Measurements from ENCODE around the gene ATXN2. TPM values are rescaled to one million over a fixed set of nuclear protein-coding genes. Genes with fewer than 3 reads are reported as not detected.

ATXN2 gene
- total RNA-seq, 1 experiment from 2014 or later: 108 TPM

- intact Hi-C loops (cut with micrococcal nuclease; ENCODE audit: unreplicated experiment): loop anchor here (1.0 to 2.0 kb wide), 3 partner anchors 48 to 120 kb away; no protein-coding TSS in a partner anchor
- H4K20me1 ChIP-seq (ENCODE audit: insufficient read depth): peaks cover 26% of the 10 kb centered on the region
- H3F3A ChIP-seq (ENCODE audit: insufficient read depth, low read depth): peaks cover 63% of the 10 kb centered on the region
- no peaks in the 10 kb centered on the region for H3K9me2 ChIP-seq (ENCODE audit: insufficient read depth)
- no peaks in the 10 kb centered on the region for H3K9me3 ChIP-seq (ENCODE audit: insufficient read depth, low read depth)
- ChIA-PET POLR2A (ENCODE audit: unreplicated experiment) (no interaction called here), CTCF (interaction anchor here (0.5 to 2.1 kb wide), 5 partner anchors 11 to 1370 kb away, joined by 3 to 20 read pairs (median 9); no protein-coding TSS in a partner anchor)
- H3K27me3 ChIP-seq (ENCODE audit: insufficient read depth, low read depth): no peaks in the 10 kb centered on the region
- H3K4me2 ChIP-seq: no peak overlapping the region
- no TSS peak for BruUV-seq (replicated peaks)
- H3K79me2 ChIP-seq (ENCODE audit: low read depth): no peaks in the 10 kb centered on the region
- no peaks in the 10 kb centered on the region for H3K4me1 ChIP-seq (replicated peaks; ENCODE audit: insufficient read depth)
- DNase-seq: no peak
- TF ChIP-seq EZH2 (IDR thresholded peaks at IDR 0.05; ENCODE audit: low read depth) (no peak), CTCF (conservative IDR thresholded peaks at IDR 0.05) (no peak)
- H3K36me3 ChIP-seq (ENCODE audit: low read depth): peaks cover 22% of the 10 kb centered on the region
- H3K4me3 ChIP-seq: no peak overlapping the region
- no peak overlapping the region for H2AFZ ChIP-seq
- no peak overlapping the region for H3K27ac ChIP-seq
These were observed 148.4 kb downstream of the ATXN2 start for GRCh38 chr12:111450676-111451075.

GRCh38 chr12:111448846-111449790 is 150.0 kb downstream of the ATXN2 start:
- no peaks in the 10 kb centered on the region for H3K27me3 ChIP-seq (ENCODE audit: insufficient read depth, low read depth)
- H4K20me1 ChIP-seq (ENCODE audit: insufficient read depth): peaks cover 15% of the 10 kb centered on the region
- no peak for DNase-seq
- H3K27ac ChIP-seq: 0 out of 2 replicates have a peak overlapping the region, but pooled peaks have one; percentile 16
- no peaks in the 10 kb centered on the region for H3K9me2 ChIP-seq (ENCODE audit: insufficient read depth)
- ChIA-PET CTCF (no interaction called here), POLR2A (ENCODE audit: unreplicated experiment) (no interaction called here)
- H3K4me2 ChIP-seq: no peak overlapping the region
- no peak for TF ChIP-seq EZH2 (IDR thresholded peaks at IDR 0.05; ENCODE audit: low read depth)
- TF ChIP-seq CTCF (conservative IDR thresholded peaks at IDR 0.05): no peak
- no peaks in the 10 kb centered on the region for H3K79me2 ChIP-seq (ENCODE audit: low read depth)
- TSS peak; percentile 3 for BruUV-seq (replicated peaks)
- H2AFZ ChIP-seq: no peak overlapping the region
- H3K4me3 ChIP-seq: no peak overlapping the region
- no peaks in the 10 kb centered on the region for H3K4me1 ChIP-seq (replicated peaks; ENCODE audit: insufficient read depth)
- no peaks in the 10 kb centered on the region for H3K9me3 ChIP-seq (ENCODE audit: insufficient read depth, low read depth)
- peaks cover 13% of the 10 kb centered on the region for H3K36me3 ChIP-seq (ENCODE audit: low read depth)
- intact Hi-C loops (cut with micrococcal nuclease; ENCODE audit: unreplicated experiment): no loop called here
- H3F3A ChIP-seq (ENCODE audit: insufficient read depth, low read depth): peaks cover 61% of the 10 kb centered on the region

GRCh38 chr12:111448266-111448830 is 150.8 kb downstream of the ATXN2 start:
- H3K4me1 ChIP-seq (replicated peaks; ENCODE audit: insufficient read depth): no peaks in the 10 kb centered on the region
- CTCF ChIA-PET: no interaction called here
- H3K9me3 ChIP-seq (ENCODE audit: insufficient read depth, low read depth): no peaks in the 10 kb centered on the region
- BruUV-seq (replicated peaks): no TSS peak
- POLR2A ChIA-PET (ENCODE audit: unreplicated experiment): no interaction called here
- intact Hi-C loops (cut with micrococcal nuclease; ENCODE audit: unreplicated experiment): no loop called here
- peaks cover 20% of the 10 kb centered on the region for H4K20me1 ChIP-seq (ENCODE audit: insufficient read depth)
- peaks cover 13% of the 10 kb centered on the region for H3K36me3 ChIP-seq (ENCODE audit: low read depth)
- peaks cover 61% of the 10 kb centered on the region for H3F3A ChIP-seq (ENCODE audit: insufficient read depth, low read depth)
- no peaks in the 10 kb centered on the region for H3K27me3 ChIP-seq (ENCODE audit: insufficient read depth, low read depth)
- H3K27ac ChIP-seq: no peak overlapping the region
- H3K4me3 ChIP-seq: no peak overlapping the region
- no peak overlapping the region for H3K4me2 ChIP-seq
- H3K9me2 ChIP-seq (ENCODE audit: insufficient read depth): no peaks in the 10 kb centered on the region
- TF ChIP-seq CTCF (conservative IDR thresholded peaks at IDR 0.05): no peak
- no peak for TF ChIP-seq EZH2 (IDR thresholded peaks at IDR 0.05; ENCODE audit: low read depth)
- no peak overlapping the region for H2AFZ ChIP-seq
- H3K79me2 ChIP-seq (ENCODE audit: low read depth): no peaks in the 10 kb centered on the region
- DNase-seq: no peak
